GM12892 (cell line): ENCODE measurements around the gene MIF.

Experiments used
- POLR2A ChIP-seq: IDR thresholded peaks from 2 replicates; pipeline ENCODE4 v1.6.1; 2011; ENCODE audit warnings: low read depth, low read length, control low read depth
- POLR2AphosphoS5 ChIP-seq: IDR thresholded peaks from 2 replicates; pipeline ENCODE4 v1.6.1; 2011; ENCODE audit warnings: low read depth, low read length, control low read depth
- TAF1 ChIP-seq: IDR thresholded peaks from 2 replicates; pipeline ENCODE4 v1.6.1; 2011; ENCODE audit warnings: low read depth, mild to moderate bottlenecking, control low read depth, low read length, borderline replicate concordance

GRCh38 chr22:23899042-23899745, 5.0 kb downstream of the MIF start:
- TF ChIP-seq POLR2A (no peak), POLR2AphosphoS5 (no peak), TAF1 (no peak)
